CD4-positive, alpha-beta T cell (primary cell): ENCODE results near the gene SGO1. TPM values are rescaled to one million over a fixed set of nuclear protein-coding genes. Genes with fewer than 3 reads are reported as not detected.

Source experiments
- ATAC-seq: fragments of 200-7000 bp; cut with Tn5 transposase; one replicate; pipeline ENCODE4 v1.10.0; 2022; ENCODE audit warnings: mild to moderate bottlenecking; ENCODE audit not compliant: poor library complexity
- CTCF ChIA-PET: fragments of 350-600 bp; sonication (Branson Sonifier 250); formaldehyde crosslinking; loops from one replicate; lab custom pipeline; 2021; ENCODE audit warnings: antibody characterized with exemption, inconsistent platforms; lab: Charles Lee
- POLR2A ChIA-PET: fragments of 350-600 bp; sonication (Branson Sonifier 250); formaldehyde crosslinking; loops from one replicate; lab custom pipeline; 2021; ENCODE audit warnings: antibody characterized with exemption, inconsistent platforms; lab: Charles Lee
- DNase-seq, 14 experiments: peaks; one replicate each; pipeline ENCODE4 v3.0.0-alpha.2; 2013 to 2020; ENCODE audit warnings: mixed read lengths in 2 of 14
- H3K27ac ChIP-seq, 2 donors: one replicate each; pipeline versions ENCODE4 v1.5.1 to v1.7.0; 2013; ENCODE audit warnings: low read length in 2 of 2, low read depth in 1 of 2, mild to moderate bottlenecking in 1 of 2
- H3K27me3 ChIP-seq, 2 experiments: 1 replicate in 1 of 2; 2 replicates in 1 of 2; pipeline versions ENCODE4 v1.6.1 to v1.7.0; 2013; ENCODE audit warnings: low read length in 2 of 2, control low read depth in 1 of 2, mild to moderate bottlenecking in 1 of 2, moderate library complexity in 1 of 2; ENCODE audit not compliant: insufficient read depth in 2 of 2, control insufficient read depth in 1 of 2
- H3K36me3 ChIP-seq: one replicate; pipeline ENCODE4 v1.6.1; 2013; ENCODE audit warnings: low read length, control low read depth; ENCODE audit not compliant: insufficient read depth
- H3K4me1 ChIP-seq: one replicate; pipeline ENCODE4 v1.6.1; 2013; ENCODE audit warnings: low read length, control low read depth; ENCODE audit not compliant: insufficient read depth
- H3K4me3 ChIP-seq: one replicate; pipeline ENCODE4 v1.5.1; 2013; ENCODE audit warnings: mild to moderate bottlenecking, low read length, moderate library complexity
- H3K9me3 ChIP-seq, 2 experiments: 1 replicate in 1 of 2; 2 replicates in 1 of 2; pipeline versions ENCODE4 v1.6.1 to v1.7.0; 2013; ENCODE audit warnings: low read length in 2 of 2, mild to moderate bottlenecking in 2 of 2, control low read depth in 1 of 2, moderate library complexity in 1 of 2; ENCODE audit not compliant: control insufficient read depth in 1 of 2, insufficient read depth in 1 of 2
- H3K27ac Mint-ChIP-seq: one replicate; pipeline ENCODE4 v1.8.0; 2020; ENCODE audit warnings: mixed read lengths
- H3K27me3 Mint-ChIP-seq: one replicate; pipeline ENCODE4 v1.8.0; 2021; ENCODE audit warnings: mixed read lengths
- H3K36me3 Mint-ChIP-seq: one replicate; pipeline ENCODE4 v1.8.0; 2021; ENCODE audit warnings: low read depth, mixed read lengths
- H3K4me1 Mint-ChIP-seq: one replicate; pipeline ENCODE4 v1.8.0; 2021; ENCODE audit warnings: low read depth, mixed read lengths
- H3K4me3 Mint-ChIP-seq: one replicate; pipeline ENCODE4 v1.8.0; 2020; ENCODE audit warnings: mild to moderate bottlenecking, mixed read lengths
- H3K9me3 Mint-ChIP-seq: one replicate; pipeline ENCODE4 v1.8.0; 2020; ENCODE audit warnings: mixed read lengths
- intact Hi-C, 2 experiments: fragments of 100-400 bp; cut with DNase I in 1 of 2; cut with micrococcal nuclease in 1 of 2; formaldehyde crosslinking; loops; one replicate each; pipeline versions ENCODE4 v1.15.1 to v1.9.0; 2023 to 2025; cut with DNase I, micrococcal nuclease
- total RNA-seq, 174 experiments: library from RNA in 2 of 174; stranded (reverse) in 2 of 174; gene quantifications; one replicate each; pipeline ENCODE4 v1.2.3 and lab custom pipeline; 2021 to 2026
- TF ChIP-seq, protein P1 (sequence below): fragments of 200-600 bp; IDR thresholded peaks from one replicate; pipeline ENCODE4 v1.8.0; 2022; ENCODE audit warnings: antibody characterized with exemption, mild to moderate bottlenecking

The SGO1 gene
- total RNA-seq, 2 experiments from 2014 or later = not detected

DNA sequence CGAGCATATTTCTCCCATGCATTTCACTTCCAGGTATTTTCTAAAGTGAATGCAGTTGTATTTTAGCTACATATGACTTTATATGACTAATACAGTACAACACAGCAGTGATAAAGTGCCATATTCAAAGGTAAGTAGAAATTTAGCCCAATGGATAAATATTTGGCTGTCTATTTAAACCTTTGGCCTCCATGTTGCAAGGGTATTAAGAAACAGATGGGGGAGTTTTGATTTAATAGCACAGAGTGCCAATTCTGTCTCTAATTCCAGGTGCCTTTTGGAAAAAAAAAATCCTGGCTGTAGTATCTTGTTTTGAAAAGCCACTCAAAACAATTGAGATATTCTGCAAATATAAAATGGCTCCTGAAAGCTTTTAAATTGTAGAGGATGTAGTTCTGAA, 44.9 kb upstream of the SGO1 start:
- TF ChIP-seq, protein P1, sequence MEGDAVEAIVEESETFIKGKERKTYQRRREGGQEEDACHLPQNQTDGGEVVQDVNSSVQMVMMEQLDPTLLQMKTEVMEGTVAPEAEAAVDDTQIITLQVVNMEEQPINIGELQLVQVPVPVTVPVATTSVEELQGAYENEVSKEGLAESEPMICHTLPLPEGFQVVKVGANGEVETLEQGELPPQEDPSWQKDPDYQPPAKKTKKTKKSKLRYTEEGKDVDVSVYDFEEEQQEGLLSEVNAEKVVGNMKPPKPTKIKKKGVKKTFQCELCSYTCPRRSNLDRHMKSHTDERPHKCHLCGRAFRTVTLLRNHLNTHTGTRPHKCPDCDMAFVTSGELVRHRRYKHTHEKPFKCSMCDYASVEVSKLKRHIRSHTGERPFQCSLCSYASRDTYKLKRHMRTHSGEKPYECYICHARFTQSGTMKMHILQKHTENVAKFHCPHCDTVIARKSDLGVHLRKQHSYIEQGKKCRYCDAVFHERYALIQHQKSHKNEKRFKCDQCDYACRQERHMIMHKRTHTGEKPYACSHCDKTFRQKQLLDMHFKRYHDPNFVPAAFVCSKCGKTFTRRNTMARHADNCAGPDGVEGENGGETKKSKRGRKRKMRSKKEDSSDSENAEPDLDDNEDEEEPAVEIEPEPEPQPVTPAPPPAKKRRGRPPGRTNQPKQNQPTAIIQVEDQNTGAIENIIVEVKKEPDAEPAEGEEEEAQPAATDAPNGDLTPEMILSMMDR = no peak
- Mint-ChIP-seq H3K4me3 (no peak overlapping the region), H3K4me1 (no peaks in the 10 kb centered on the region), H3K9me3 (no peaks in the 10 kb centered on the region), H3K27me3 (no peaks in the 10 kb centered on the region), H3K36me3 (peaks cover 4% of the 10 kb centered on the region), H3K27ac (no peak overlapping the region)
- CTCF ChIA-PET = interaction anchor here (0.6 kb wide), 1 partner anchor 14 kb away, joined by 4 read pairs; no protein-coding TSS in a partner anchor
- no peak overlapping the region for H3K4me3 ChIP-seq
- DNase-seq (no peak), ATAC-seq (no peak)
- no peaks in the 10 kb centered on the region for H3K36me3 ChIP-seq
- no peaks in the 10 kb centered on the region for H3K27me3 ChIP-seq
- H3K27ac ChIP-seq = no peak overlapping the region
- no peaks in the 10 kb centered on the region for H3K9me3 ChIP-seq
- POLR2A ChIA-PET = interaction anchor here (0.7 kb wide), 1 partner anchor 11 kb away, joined by 5 read pairs; no protein-coding TSS in a partner anchor
- no peaks in the 10 kb centered on the region for H3K4me1 ChIP-seq
- intact Hi-C loops = no loop called here

DNA sequence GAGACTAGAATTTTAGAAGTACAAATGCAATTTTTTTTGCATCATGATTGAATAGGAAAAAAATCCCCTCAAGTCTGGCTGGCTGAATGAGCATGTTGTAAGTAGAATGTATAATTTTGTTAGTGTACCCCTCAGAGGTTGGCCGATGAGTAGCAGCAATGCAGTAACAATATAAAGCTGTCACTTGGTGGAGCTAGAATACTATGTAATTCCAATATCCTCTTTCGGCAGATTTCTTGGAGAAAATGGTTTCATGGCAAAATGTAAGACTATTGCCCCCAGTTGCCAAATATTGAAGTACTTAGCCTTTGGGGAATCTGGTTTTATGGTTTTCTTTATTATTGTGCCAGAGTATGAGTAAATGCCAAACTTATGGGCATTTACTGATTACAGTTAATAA, 39.8 kb upstream of the SGO1 start:
- no peaks in the 10 kb centered on the region for H3K4me1 Mint-ChIP-seq
- intact Hi-C loops = no loop called here
- DNase-seq (peak in 2 of 14 experiments; percentile 1 to 7), ATAC-seq (no peak)
- no peaks in the 10 kb centered on the region for H3K36me3 Mint-ChIP-seq
- Histone ChIP-seq H3K4me3 (no peak overlapping the region), H3K36me3 (no peaks in the 10 kb centered on the region), H3K27me3 (no peaks in the 10 kb centered on the region), H3K27ac (no peak overlapping the region), H3K4me1 (no peaks in the 10 kb centered on the region), H3K9me3 (no peaks in the 10 kb centered on the region)
- no peak overlapping the region for H3K27ac Mint-ChIP-seq
- CTCF ChIA-PET = interaction anchor here (1.0 kb wide), 1 partner anchor 29 kb away, joined by 3 read pairs; no protein-coding TSS in a partner anchor
- TF ChIP-seq, protein P1 = no peak
- POLR2A ChIA-PET = interaction anchor here (1.2 kb wide), 1 partner anchor 43 kb away, joined by 3 read pairs; no protein-coding TSS in a partner anchor
- H3K9me3 Mint-ChIP-seq = no peaks in the 10 kb centered on the region
- no peaks in the 10 kb centered on the region for H3K27me3 Mint-ChIP-seq
- H3K4me3 Mint-ChIP-seq = no peak overlapping the region

DNA sequence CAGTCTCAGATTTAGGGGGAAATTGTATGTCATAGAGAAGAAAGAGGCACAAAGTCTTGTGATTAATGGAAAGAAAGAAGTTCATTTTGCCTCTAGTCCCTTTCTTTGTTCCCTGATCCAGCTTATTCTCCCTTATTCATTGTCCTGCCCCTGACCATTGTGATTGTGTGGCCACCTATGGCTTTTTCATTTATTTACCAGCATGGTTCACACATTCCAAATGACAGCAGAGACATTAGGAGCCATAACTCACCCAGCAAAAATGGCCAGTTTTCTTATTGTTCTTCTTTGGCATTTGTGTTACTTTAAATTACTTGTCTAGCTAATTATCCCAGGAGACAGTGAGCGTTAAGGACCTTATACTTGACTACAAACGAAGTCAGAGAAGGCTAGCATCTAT, 36.3 kb upstream of the SGO1 start:
- H3K27ac ChIP-seq = no peak overlapping the region
- ATAC-seq (no peak), DNase-seq (no peak)
- CTCF ChIA-PET = no interaction called here
- H3K4me1 ChIP-seq = no peaks in the 10 kb centered on the region
- POLR2A ChIA-PET = no interaction called here
- Mint-ChIP-seq H3K27ac (no peak overlapping the region), H3K4me1 (no peaks in the 10 kb centered on the region), H3K36me3 (no peaks in the 10 kb centered on the region), H3K4me3 (no peak overlapping the region), H3K27me3 (no peaks in the 10 kb centered on the region), H3K9me3 (no peaks in the 10 kb centered on the region)
- no peak overlapping the region for H3K4me3 ChIP-seq
- H3K36me3 ChIP-seq = no peaks in the 10 kb centered on the region
- TF ChIP-seq, protein P1 = no peak
- H3K9me3 ChIP-seq = no peaks in the 10 kb centered on the region
- no peaks in the 10 kb centered on the region for H3K27me3 ChIP-seq
- intact Hi-C loops = no loop called here
